Measurements from ENCODE around the gene INO80. TPM values are rescaled to one million over a fixed set of nuclear protein-coding genes. Genes with fewer than 3 reads are reported as not detected.

INO80 gene
- total RNA-seq, 2 experiments from 2014 or later: 14.0 to 16.8 TPM

DNA sequence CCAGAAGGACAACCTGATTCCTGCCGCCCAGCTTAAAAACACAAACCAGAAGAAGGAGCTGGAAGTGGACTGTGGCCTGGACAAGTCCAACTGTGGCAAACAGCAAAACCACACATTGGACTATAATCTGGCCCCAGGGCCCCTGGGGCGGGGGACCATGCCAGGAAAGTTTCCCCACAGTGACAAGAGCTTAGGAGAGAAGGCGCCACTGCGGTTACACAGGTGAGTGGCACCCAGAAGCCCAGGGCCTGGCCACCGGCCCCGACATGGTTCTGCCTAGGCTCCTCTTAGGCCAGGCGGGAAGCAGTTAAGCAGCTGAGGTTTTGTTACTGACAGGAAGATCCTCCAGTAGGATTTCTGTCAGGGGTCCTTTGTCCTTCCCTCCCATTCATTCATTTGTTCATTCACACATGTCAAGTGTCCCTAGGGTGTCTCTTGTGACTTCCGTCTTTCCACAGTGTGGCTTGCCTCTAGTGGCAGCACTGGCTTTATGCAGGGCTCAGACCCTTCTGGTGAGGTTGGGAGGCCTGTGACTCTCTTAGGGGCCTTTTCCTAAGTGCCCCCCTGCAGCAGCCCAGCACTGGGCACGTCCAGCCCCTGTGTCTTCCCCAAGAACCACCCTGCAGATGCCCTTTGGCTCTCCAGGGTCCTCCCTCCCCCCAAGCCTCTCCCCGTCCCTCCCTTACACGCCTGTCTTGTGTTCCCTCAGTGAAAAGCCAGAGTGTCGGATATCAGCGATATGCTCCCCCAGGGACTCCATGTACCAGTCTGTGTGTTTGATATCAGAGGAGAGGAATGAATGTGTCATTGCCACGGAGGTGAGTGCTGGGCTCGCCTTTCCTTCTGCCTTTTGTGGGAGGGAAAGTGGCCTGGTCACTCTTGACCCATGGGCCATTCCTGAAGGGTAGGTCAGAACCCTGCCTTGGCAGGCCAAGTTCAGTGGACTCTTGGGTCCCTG, 179.1 kb downstream of the INO80 start:
- Mint-ChIP-seq H3K4me3 (no peak overlapping the region), H3K27me3 (ENCODE audit: low read depth) (peaks cover 11% of the 10 kb centered on the region), H3K9me3 (no peaks in the 10 kb centered on the region), H3K36me3 (ENCODE audit: low read depth) (no peaks in the 10 kb centered on the region), H3K27ac (no peak overlapping the region), H3K4me1 (ENCODE audit: low read depth) (peaks cover 15% of the 10 kb centered on the region)
- no peak for DNase-seq
- intact Hi-C loops (cut with micrococcal nuclease): loop anchor here (10.0 kb wide), 1 partner anchor 248 kb away; no protein-coding TSS in a partner anchor
- CTCF ChIA-PET: interaction anchor here (0.6 kb wide), 1 partner anchor 359 kb away, joined by 4 read pairs; no protein-coding TSS in a partner anchor

DNA sequence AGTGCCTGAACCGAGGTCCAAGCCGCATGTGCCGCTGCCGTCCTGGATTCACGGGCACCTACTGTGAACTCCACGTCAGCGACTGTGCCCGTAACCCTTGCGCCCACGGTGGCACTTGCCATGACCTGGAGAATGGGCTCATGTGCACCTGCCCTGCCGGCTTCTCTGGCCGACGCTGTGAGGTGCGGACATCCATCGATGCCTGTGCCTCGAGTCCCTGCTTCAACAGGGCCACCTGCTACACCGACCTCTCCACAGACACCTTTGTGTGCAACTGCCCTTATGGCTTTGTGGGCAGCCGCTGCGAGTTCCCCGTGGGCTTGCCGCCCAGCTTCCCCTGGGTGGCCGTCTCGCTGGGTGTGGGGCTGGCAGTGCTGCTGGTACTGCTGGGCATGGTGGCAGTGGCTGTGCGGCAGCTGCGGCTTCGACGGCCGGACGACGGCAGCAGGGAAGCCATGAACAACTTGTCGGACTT, 179.8 kb downstream of the INO80 start:
- CTCF ChIA-PET: no interaction called here

GRCh38 chr15:40934457-40934856, 181.6 kb downstream of the INO80 start:
- peaks cover 19% of the 10 kb centered on the region for H3K4me1 Mint-ChIP-seq (ENCODE audit: low read depth)
- no peaks in the 10 kb centered on the region for H3K9me3 Mint-ChIP-seq
- CTCF ChIA-PET: interaction anchor here (0.6 kb wide), 1 partner anchor 487 kb away, joined by 5 read pairs; no protein-coding TSS in a partner anchor
- no peak overlapping the region for H3K27ac Mint-ChIP-seq
- peaks cover 34% of the 10 kb centered on the region for H3K27me3 Mint-ChIP-seq (ENCODE audit: low read depth)
- no peaks in the 10 kb centered on the region for H3K36me3 Mint-ChIP-seq (ENCODE audit: low read depth)
- H3K4me3 Mint-ChIP-seq: no peak overlapping the region
- DNase-seq: no peak
- intact Hi-C loops (cut with micrococcal nuclease): loop anchor here (10.0 kb wide), 1 partner anchor 250 kb away; no protein-coding TSS in a partner anchor

More for the DNA sequence above, 179.8 kb downstream of the INO80 start:
- DNase-seq: no peak
- H3K4me1 Mint-ChIP-seq (ENCODE audit: low read depth): peaks cover 15% of the 10 kb centered on the region
- no peaks in the 10 kb centered on the region for H3K9me3 Mint-ChIP-seq
- no peak overlapping the region for H3K4me3 Mint-ChIP-seq
- no peaks in the 10 kb centered on the region for H3K36me3 Mint-ChIP-seq (ENCODE audit: low read depth)
- intact Hi-C loops (cut with micrococcal nuclease): loop anchor here (10.0 kb wide), 1 partner anchor 249 kb away; no protein-coding TSS in a partner anchor
- peaks cover 19% of the 10 kb centered on the region for H3K27me3 Mint-ChIP-seq (ENCODE audit: low read depth)
- H3K27ac Mint-ChIP-seq: no peak overlapping the region

- peaks cover 26% of the 10 kb centered on the region for H3K4me1 Mint-ChIP-seq (ENCODE audit: low read depth)
- H3K36me3 Mint-ChIP-seq (ENCODE audit: low read depth): no peaks in the 10 kb centered on the region
- H3K27me3 Mint-ChIP-seq (ENCODE audit: low read depth): peaks cover 42% of the 10 kb centered on the region
- H3K27ac Mint-ChIP-seq: no peak overlapping the region
- intact Hi-C loops (cut with micrococcal nuclease): loop anchor here (10.0 kb wide), 1 partner anchor 251 kb away; no protein-coding TSS in a partner anchor
- no peak for DNase-seq
- H3K9me3 Mint-ChIP-seq: no peaks in the 10 kb centered on the region
- no peak overlapping the region for H3K4me3 Mint-ChIP-seq
- CTCF ChIA-PET: interaction anchor here (0.6 to 7.1 kb wide), 2 partner anchors 8 to 10 kb away, joined by 3 to 43 read pairs; no protein-coding TSS in a partner anchor
Observed at GRCh38 chr15:40933517-40933902, 182.6 kb downstream of the INO80 start.

DNA sequence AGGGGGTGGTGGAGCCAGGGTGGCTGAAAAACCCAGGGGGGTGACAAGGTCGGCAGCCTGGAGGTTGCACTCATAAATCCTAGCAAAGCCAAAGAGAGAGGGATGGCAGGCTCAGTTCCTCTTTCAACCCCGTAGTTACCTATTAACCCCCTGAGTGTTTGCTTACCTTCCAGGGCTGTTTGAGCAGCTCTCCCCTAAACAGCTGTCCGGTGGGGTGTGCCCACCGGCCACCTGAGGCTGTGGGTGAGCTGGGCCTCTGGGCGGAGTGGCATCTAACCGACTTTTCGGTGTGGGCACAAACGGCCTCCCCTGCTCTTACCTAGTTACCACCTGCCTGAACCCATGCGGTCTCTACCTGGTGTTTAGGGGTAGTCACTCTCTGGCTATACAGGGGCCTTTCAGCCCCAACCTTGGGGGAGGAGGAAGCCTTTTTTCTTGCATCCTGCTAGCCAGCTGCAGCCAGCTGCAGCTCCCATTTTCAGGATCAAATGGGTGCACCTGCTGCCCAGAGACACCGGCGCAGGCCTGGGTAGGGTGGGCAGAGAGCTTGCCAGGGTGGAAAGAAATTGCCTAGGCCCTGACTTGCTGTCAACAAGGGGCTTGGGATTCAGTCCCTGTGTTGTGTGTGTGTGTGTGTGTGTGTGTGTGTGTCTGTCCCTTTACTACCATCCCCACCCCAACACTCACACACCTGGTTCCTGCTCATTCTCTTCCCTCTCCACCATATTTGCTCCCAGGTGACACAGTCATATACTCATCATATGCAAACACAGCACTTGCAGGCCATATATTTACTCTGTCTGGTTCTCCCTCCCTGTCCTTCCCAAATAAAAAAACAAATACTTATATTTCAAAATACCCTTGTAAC, 183.2 kb downstream of the INO80 start:
- no peaks in the 10 kb centered on the region for H3K9me3 Mint-ChIP-seq
- peaks cover 29% of the 10 kb centered on the region for H3K4me1 Mint-ChIP-seq (ENCODE audit: low read depth)
- no peak for DNase-seq
- H3K4me3 Mint-ChIP-seq: no peak overlapping the region
- no peak overlapping the region for H3K27ac Mint-ChIP-seq
- no peaks in the 10 kb centered on the region for H3K36me3 Mint-ChIP-seq (ENCODE audit: low read depth)
- CTCF ChIA-PET: interaction anchor here (0.6 to 7.1 kb wide), 2 partner anchors 8 to 9 kb away, joined by 3 to 43 read pairs; no protein-coding TSS in a partner anchor
- H3K27me3 Mint-ChIP-seq (ENCODE audit: low read depth): peaks cover 46% of the 10 kb centered on the region
- intact Hi-C loops (cut with micrococcal nuclease): loop anchor here (10.0 kb wide), 1 partner anchor 252 kb away; no protein-coding TSS in a partner anchor

GRCh38 chr15:40932156-40932555, 183.9 kb downstream of the INO80 start:
- CTCF ChIA-PET: interaction anchor here (0.6 to 7.1 kb wide), 4 partner anchors 9 to 887 kb away, joined by 3 to 43 read pairs (median 18); no protein-coding TSS in a partner anchor
- Mint-ChIP-seq H3K4me1 (ENCODE audit: low read depth) (peaks cover 31% of the 10 kb centered on the region), H3K27me3 (ENCODE audit: low read depth) (peaks cover 48% of the 10 kb centered on the region), H3K4me3 (no peak overlapping the region), H3K9me3 (no peaks in the 10 kb centered on the region), H3K27ac (no peak overlapping the region), H3K36me3 (ENCODE audit: low read depth) (no peaks in the 10 kb centered on the region)
- intact Hi-C loops (cut with micrococcal nuclease): loop anchor here (10.0 kb wide), 1 partner anchor 253 kb away; no protein-coding TSS in a partner anchor
- no peak for DNase-seq

- no peak overlapping the region for H3K27ac Mint-ChIP-seq
- no peak for DNase-seq
- H3K4me3 Mint-ChIP-seq: no peak overlapping the region
- peaks cover 55% of the 10 kb centered on the region for H3K27me3 Mint-ChIP-seq (ENCODE audit: low read depth)
- H3K36me3 Mint-ChIP-seq (ENCODE audit: low read depth): no peaks in the 10 kb centered on the region
- peaks cover 36% of the 10 kb centered on the region for H3K4me1 Mint-ChIP-seq (ENCODE audit: low read depth)
- intact Hi-C loops (cut with micrococcal nuclease): loop anchor here (10.0 kb wide), 1 partner anchor 253 kb away; no protein-coding TSS in a partner anchor
- H3K9me3 Mint-ChIP-seq: no peaks in the 10 kb centered on the region
- CTCF ChIA-PET: interaction anchor here (0.6 to 7.1 kb wide), 11 partner anchors 10 to 886 kb away, joined by 3 to 43 read pairs (median 6); partner anchors contain the start of gene CHAC1
Observed at GRCh38 chr15:40931300-40932142, 184.6 kb downstream of the INO80 start.

GRCh38 chr15:40930430-40931299, 185.4 kb downstream of the INO80 start:
- Mint-ChIP-seq H3K27me3 (ENCODE audit: low read depth) (peaks cover 59% of the 10 kb centered on the region), H3K4me3 (peak overlapping the region; percentile 36), H3K4me1 (ENCODE audit: low read depth) (peaks cover 40% of the 10 kb centered on the region), H3K36me3 (ENCODE audit: low read depth) (no peaks in the 10 kb centered on the region), H3K9me3 (no peaks in the 10 kb centered on the region), H3K27ac (no peak overlapping the region)
- peak; percentile 64 for DNase-seq
- CTCF ChIA-PET: interaction anchor here (0.6 to 7.1 kb wide), 18 partner anchors 10 to 255 kb away, joined by 3 to 43 read pairs (median 4); partner anchors contain the start of gene CHAC1
- intact Hi-C loops (cut with micrococcal nuclease): loop anchor here (1.0 to 10.0 kb wide), 2 partner anchors 11 to 254 kb away; no protein-coding TSS in a partner anchor

DNA sequence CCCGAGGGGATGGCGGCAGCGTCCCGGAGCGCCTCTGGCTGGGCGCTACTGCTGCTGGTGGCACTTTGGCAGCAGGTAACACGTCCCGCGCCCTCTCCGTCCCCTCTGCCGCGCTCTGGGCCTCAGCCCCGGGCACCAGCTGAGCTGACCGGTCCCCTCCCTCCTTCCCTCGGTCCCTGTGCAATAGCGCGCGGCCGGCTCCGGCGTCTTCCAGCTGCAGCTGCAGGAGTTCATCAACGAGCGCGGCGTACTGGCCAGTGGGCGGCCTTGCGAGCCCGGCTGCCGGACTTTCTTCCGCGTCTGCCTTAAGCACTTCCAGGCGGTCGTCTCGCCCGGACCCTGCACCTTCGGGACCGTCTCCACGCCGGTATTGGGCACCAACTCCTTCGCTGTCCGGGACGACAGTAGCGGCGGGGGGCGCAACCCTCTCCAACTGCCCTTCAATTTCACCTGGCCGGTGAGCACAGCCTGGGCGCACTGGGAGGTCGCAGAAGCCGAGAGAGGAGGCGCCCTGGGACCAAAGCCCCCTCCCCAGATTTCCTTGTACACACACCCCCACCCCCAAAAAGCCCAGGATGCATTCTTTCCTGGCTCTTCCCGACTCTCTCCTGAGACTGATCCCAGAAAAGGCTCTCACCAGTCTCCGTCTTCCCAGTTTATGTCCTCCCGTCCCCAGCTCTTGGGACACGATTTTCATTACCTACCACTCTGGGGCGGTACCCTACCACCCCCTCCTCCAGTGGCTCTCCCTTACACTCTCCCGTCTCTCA, 186.2 kb downstream of the INO80 start:
- intact Hi-C loops (cut with micrococcal nuclease): loop anchor here (1.0 to 10.0 kb wide), 2 partner anchors 11 to 255 kb away; no protein-coding TSS in a partner anchor
- CTCF ChIA-PET: interaction anchor here (0.6 to 7.1 kb wide), 16 partner anchors 9 to 393 kb away, joined by 3 to 43 read pairs (median 4); partner anchors contain the start of genes CHAC1 and VPS18
- Mint-ChIP-seq H3K9me3 (no peaks in the 10 kb centered on the region), H3K4me1 (ENCODE audit: low read depth) (peaks cover 40% of the 10 kb centered on the region), H3K36me3 (ENCODE audit: low read depth) (no peaks in the 10 kb centered on the region), H3K27me3 (ENCODE audit: low read depth) (peaks cover 65% of the 10 kb centered on the region), H3K27ac (no peak overlapping the region), H3K4me3 (peak overlapping the region; percentile 32)
- DNase-seq: no peak
